ENCODE results near the gene PRDM7. TPM values are rescaled to one million over a fixed set of nuclear protein-coding genes. Genes with fewer than 3 reads are reported as not detected.
A peak's percentile ranks its signal among the peaks of the same experiment; 100 is the strongest.

PRDM7 gene
- total and polyA plus RNA-seq, 2 of the 4 experiments (the other 2 are of a cell fraction): not detected

GRCh38 chr16:90031931-90032673 is 45.0 kb downstream of the PRDM7 start:
- Histone ChIP-seq H2BK5ac (ENCODE audit: low read depth, low read length, poor library complexity, severe bottlenecking) (no peak overlapping the region), H3K4me1 (ENCODE audit: control insufficient read depth, insufficient read depth, low read length) (no peaks in the 10 kb centered on the region), H4K91ac (ENCODE audit: insufficient read depth, low read depth, low read length) (no peak overlapping the region), H2AK9ac (replicated peaks; ENCODE audit: low read depth, low read length, poor library complexity) (peak overlapping the region; percentile 69), H3K56ac (ENCODE audit: extremely low read depth, insufficient read depth, low read length) (no peak overlapping the region), H3K27ac (ENCODE audit: insufficient read depth, low read length) (no peak overlapping the region), H3K36me3 (ENCODE audit: control insufficient read depth, insufficient read depth, low read length) (peaks cover 40% of the 10 kb centered on the region), H2AFZ (replicated peaks; ENCODE audit: low read length, poor library complexity) (peak overlapping the region; percentile 69), H3K23ac (ENCODE audit: low read depth, low read length) (no peak overlapping the region), H2AK5ac (ENCODE audit: low read depth, low read length) (no peak overlapping the region), H3K9me3 (ENCODE audit: control insufficient read depth, insufficient read depth, low read length) (no peaks in the 10 kb centered on the region), H3K4ac (ENCODE audit: low read depth, low read length) (no peak overlapping the region), H3K79me1 (ENCODE audit: low read depth in 1 of 2, low read length in 2 of 2) (peaks cover 0 to 10% of the 10 kb centered on the region in 2 experiments; a peak in 2 of 4 replicates), H2BK120ac (ENCODE audit: low read depth, low read length) (no peak overlapping the region), H3K27me3 (ENCODE audit: control insufficient read depth, insufficient read depth, low read length) (no peaks in the 10 kb centered on the region), H4K5ac (ENCODE audit: low read depth, low read length) (no peak overlapping the region), H2BK20ac (ENCODE audit: low read depth, low read length) (no peak overlapping the region), H3K4me3 (ENCODE audit: insufficient read depth, low read depth, low read length) (no peak overlapping the region), H2BK15ac (ENCODE audit: low read depth, low read length) (no peak overlapping the region), H4K8ac (ENCODE audit: low read depth in 2 of 2, low read length in 2 of 2) (no peak overlapping the region), H4K20me1 (ENCODE audit: insufficient read depth, low read length) (peaks cover 18% of the 10 kb centered on the region), H3K14ac (replicated peaks; ENCODE audit: low read depth, low read length) (no peak overlapping the region), H3K9ac (ENCODE audit: low read depth, low read length) (no peak overlapping the region), H3K18ac (ENCODE audit: low read depth, low read length) (no peak overlapping the region), H3K4me2 (ENCODE audit: low read depth, low read length) (no peak overlapping the region), H3K9me1 (ENCODE audit: insufficient read depth, low read length) (peaks cover 11% of the 10 kb centered on the region)
- DNase-seq (peak; percentile 48), ATAC-seq (ENCODE audit: low read depth) (peak; percentile 41)
- in situ Hi-C loops (cut with MboI; ENCODE audit: low sequenced_read_pairs): no loop called here
- intact Hi-C loops (cut with micrococcal nuclease): no loop called here
- CTCF ChIA-PET: no interaction called here
- POLR2A ChIA-PET (ENCODE audit: unreplicated experiment): no interaction called here
- no TSS peak for BruUV-seq (replicated peaks)
- dilution Hi-C loops (cut with HindIII; ENCODE audit: low sequenced_read_pairs, unreplicated experiment): no loop called here
- TF ChIP-seq, protein P1, sequence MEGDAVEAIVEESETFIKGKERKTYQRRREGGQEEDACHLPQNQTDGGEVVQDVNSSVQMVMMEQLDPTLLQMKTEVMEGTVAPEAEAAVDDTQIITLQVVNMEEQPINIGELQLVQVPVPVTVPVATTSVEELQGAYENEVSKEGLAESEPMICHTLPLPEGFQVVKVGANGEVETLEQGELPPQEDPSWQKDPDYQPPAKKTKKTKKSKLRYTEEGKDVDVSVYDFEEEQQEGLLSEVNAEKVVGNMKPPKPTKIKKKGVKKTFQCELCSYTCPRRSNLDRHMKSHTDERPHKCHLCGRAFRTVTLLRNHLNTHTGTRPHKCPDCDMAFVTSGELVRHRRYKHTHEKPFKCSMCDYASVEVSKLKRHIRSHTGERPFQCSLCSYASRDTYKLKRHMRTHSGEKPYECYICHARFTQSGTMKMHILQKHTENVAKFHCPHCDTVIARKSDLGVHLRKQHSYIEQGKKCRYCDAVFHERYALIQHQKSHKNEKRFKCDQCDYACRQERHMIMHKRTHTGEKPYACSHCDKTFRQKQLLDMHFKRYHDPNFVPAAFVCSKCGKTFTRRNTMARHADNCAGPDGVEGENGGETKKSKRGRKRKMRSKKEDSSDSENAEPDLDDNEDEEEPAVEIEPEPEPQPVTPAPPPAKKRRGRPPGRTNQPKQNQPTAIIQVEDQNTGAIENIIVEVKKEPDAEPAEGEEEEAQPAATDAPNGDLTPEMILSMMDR (conservative IDR thresholded peaks at IDR 0.05; ENCODE audit: low read depth, low read length): peak; percentile 16; the same call in 1 of the 2 replicates
- TF ChIP-seq RCOR1 (IDR thresholded peaks at IDR 0.05; ENCODE audit: insufficient replicate concordance, low read length): peak; percentile 57
- no peak for TF ChIP-seq MAZ (IDR thresholded peaks at IDR 0.05; ENCODE audit: borderline replicate concordance, low read depth, low read length)
- no peak for TF ChIP-seq USF2 (IDR thresholded peaks at IDR 0.05; ENCODE audit: low read depth, low read length)
- 97% methylated on average over 8 of the region's 9 CpGs; no CpG with 5 or more reads in 1 of the 2 experiments for WGBS, 2 experiments (ENCODE audit: extremely low coverage in 2 of 2, insufficient read length in 1 of 2)

Measured in IMR-90 (cell line).